ENCODE measurements around the gene PPP3CA.

GRCh38 chr4:101065935-101066485, 281.3 kb downstream of the PPP3CA start:
- TF ChIP-seq EGR1 (IDR thresholded peaks at IDR 0.05) (no peak), REST (IDR thresholded peaks at IDR 0.05; ENCODE audit: low read depth) (no peak), EP300 (IDR thresholded peaks at IDR 0.05; ENCODE audit: borderline replicate concordance) (no peak), TEAD4 (IDR thresholded peaks at IDR 0.05) (no peak), FOXM1 (IDR thresholded peaks at IDR 0.05; ENCODE audit: borderline replicate concordance, low read depth) (no peak)
